Left ventricle myocardium superior (tissue), 1 donor: Measurements from ENCODE around the gene PACS1. TPM values are rescaled to one million over a fixed set of nuclear protein-coding genes. Genes with fewer than 3 reads are reported as not detected.

Experiments used
- ATAC-seq: fragments of 200-7000 bp; cut with Tn5 transposase; one replicate; pipeline ENCODE4 v1.9.1; 2020; ENCODE audit warnings: mild to moderate bottlenecking, moderate library complexity
- DNase-seq: peaks from one replicate; pipeline ENCODE4 v3.0.0-alpha.2; 2020
- intact Hi-C: fragments of 100-400 bp; cut with micrococcal nuclease; formaldehyde crosslinking; loops from one replicate; pipeline ENCODE4 v1.11.0; 2022
- total RNA-seq: library from RNA; stranded (reverse); fragmentation: NEBNext Ultra II Directional; extraction: Animal tissue kit (Norgen Biotek cat#: 25700); gene quantifications from one replicate; pipeline ENCODE4 v1.2.1, GENCODE V29; 2021
- donor health status: DM: no; HTN: yes; CAD: no; lungs with severe emphysema.

The PACS1 gene
- total RNA-seq, 1 donor from 2014 or later: 59.0 TPM

GRCh38 chr11:66157182-66157864 lies 87.3 kb downstream of the PACS1 start:
- ATAC-seq: no peak
- no peak for DNase-seq
- intact Hi-C loops: no loop called here

- intact Hi-C loops: no loop called here
- DNase-seq (no peak), ATAC-seq (no peak)
These were observed 88.1 kb downstream of the PACS1 start for GRCh38 chr11:66158156-66158555.

GRCh38 chr11:66159324-66159984 lies 89.4 kb downstream of the PACS1 start:
- no peak for DNase-seq
- ATAC-seq: no peak
- intact Hi-C loops: no loop called here

GRCh38 chr11:66160709-66161108 lies 90.6 kb downstream of the PACS1 start:
- intact Hi-C loops: no loop called here
- DNase-seq (no peak), ATAC-seq (no peak)

GRCh38 chr11:66168289-66168688 lies 98.2 kb downstream of the PACS1 start:
- ATAC-seq (no peak), DNase-seq (no peak)
- intact Hi-C loops: no loop called here

GRCh38 chr11:66172146-66172545 lies 102.1 kb downstream of the PACS1 start:
- no peak for ATAC-seq
- intact Hi-C loops: no loop called here
- no peak for DNase-seq

- intact Hi-C loops: no loop called here
- DNase-seq (no peak), ATAC-seq (no peak)
These were observed 106.6 kb downstream of the PACS1 start for GRCh38 chr11:66176650-66177049.

GRCh38 chr11:66178183-66178582 lies 108.1 kb downstream of the PACS1 start:
- no peak for ATAC-seq
- intact Hi-C loops: no loop called here

GRCh38 chr11:66178871-66179270 lies 108.8 kb downstream of the PACS1 start:
- DNase-seq (no peak), ATAC-seq (no peak)
- intact Hi-C loops: no loop called here

More at GRCh38 chr11:66178183-66178582, 108.1 kb downstream of the PACS1 start:
- no peak for DNase-seq

- DNase-seq: no peak
- intact Hi-C loops: no loop called here
- no peak for ATAC-seq
These were observed 111.7 kb downstream of the PACS1 start for GRCh38 chr11:66181632-66182315.

- ATAC-seq: peak; percentile 19
- intact Hi-C loops: no loop called here
- no peak for DNase-seq
These were observed 113.5 kb downstream of the PACS1 start for GRCh38 chr11:66183494-66184048.

- no peak for DNase-seq
- intact Hi-C loops: no loop called here
- peak; percentile 41 for ATAC-seq
These were observed 114.7 kb downstream of the PACS1 start for GRCh38 chr11:66184728-66185127.

- intact Hi-C loops: no loop called here
- no peak for DNase-seq
- ATAC-seq: peak; percentile 23
These were observed 116.4 kb downstream of the PACS1 start for GRCh38 chr11:66186470-66186869.

GRCh38 chr11:66187453-66187852 lies 117.4 kb downstream of the PACS1 start:
- ATAC-seq (no peak), DNase-seq (no peak)
- intact Hi-C loops: no loop called here

GRCh38 chr11:66188580-66188979 lies 118.5 kb downstream of the PACS1 start:
- DNase-seq (no peak), ATAC-seq (no peak)

GRCh38 chr11:66189031-66189745 lies 119.1 kb downstream of the PACS1 start:
- DNase-seq: no peak
- no peak for ATAC-seq
- intact Hi-C loops: no loop called here

More at GRCh38 chr11:66188580-66188979, 118.5 kb downstream of the PACS1 start:
- intact Hi-C loops: no loop called here

GRCh38 chr11:66190786-66191185 lies 120.7 kb downstream of the PACS1 start:
- intact Hi-C loops: no loop called here
- ATAC-seq: no peak
- no peak for DNase-seq

GRCh38 chr11:66192181-66192863 lies 122.2 kb downstream of the PACS1 start:
- intact Hi-C loops: no loop called here
- ATAC-seq: peak; percentile 77
- no peak for DNase-seq

GRCh38 chr11:66194391-66194790 lies 124.3 kb downstream of the PACS1 start:
- intact Hi-C loops: no loop called here
- no peak for ATAC-seq
- no peak for DNase-seq
